A549 (cell line): ENCODE data around the gene SUPT5H. TPM values are rescaled to one million over a fixed set of nuclear protein-coding genes. Genes with fewer than 3 reads are reported as not detected.

Experiments used
- ATAC-seq, 2 experiments: fragments of 200-7000 bp in 1 of 2; fragments of >200 bp in 1 of 2; cut with Nextera tagmentation in 1 of 2; cut with Tn5 transposase in 1 of 2; 3 replicates each; pipeline versions ENCODE4 v1.8.0 to v1.9.1; 2018 to 2020; ENCODE audit warnings: mild to moderate bottlenecking in 1 of 2, moderate library complexity in 1 of 2
- CTCF ChIA-PET: fragments of 300-600 bp; sonication (Branson Sonifier 250); formaldehyde crosslinking; extraction: SDS; loops from one replicate; lab custom pipeline; 2021; ENCODE audit warnings: antibody characterized with exemption, inconsistent platforms; lab: Yijun Ruan, JAX
- POLR2A ChIA-PET: fragments of 350-600 bp; formaldehyde crosslinking; extraction: SDS; loops from one replicate; lab custom pipeline; 2021; ENCODE audit warnings: antibody characterized with exemption, inconsistent platforms; lab: Yijun Ruan, JAX
- DNase-seq, 2 experiments: peaks; one replicate each; pipeline versions ENCODE4 v3.0.0 to v3.0.0-alpha.2; 2011 to 2016; ENCODE audit warnings: low read depth in 1 of 2, low spot score in 1 of 2
- FAIRE-seq: peaks from 2 replicates; lab custom pipeline; 2011; peaks lifted over from hg19 to GRCh38; lab: Jason Lieb, UNC
- H3K27ac ChIP-seq, 2 experiments: fragments of >200 bp; sonication (Bioruptor Twin); formaldehyde crosslinking; 3 replicates each; pipeline ENCODE4 v1.5.1; 2016 to 2017
- H3K4me1 ChIP-seq: fragments of >200 bp; sonication (Bioruptor Twin); formaldehyde crosslinking; 3 replicates; pipeline ENCODE4 v1.6.1; 2016
- H3K4me2 ChIP-seq: fragments of >200 bp; sonication (Bioruptor Twin); formaldehyde crosslinking; 3 replicates; pipeline ENCODE4 v1.6.1; 2016
- H3K4me3 ChIP-seq: fragments of >200 bp; sonication (Bioruptor Twin); formaldehyde crosslinking; 3 replicates; pipeline ENCODE4 v1.5.1; 2016
- H3K9me3 ChIP-seq: fragments of >200 bp; sonication (Bioruptor Twin); formaldehyde crosslinking; 3 replicates; pipeline ENCODE4 v1.6.1; 2016
- CBX2 ChIP-seq: fragments of 200-600 bp; sonication (generic); IDR thresholded peaks from 2 replicates; pipeline ENCODE4 v1.6.1; 2016; ENCODE audit warnings: low read depth, mild to moderate bottlenecking, borderline replicate concordance
- CEBPB ChIP-seq, 2 experiments: fragments of >200 bp in 1 of 2; sonication (Bioruptor Twin) in 1 of 2; formaldehyde crosslinking in 1 of 2; IDR thresholded peaks; 2 replicates each; pipeline ENCODE4 v1.6.1; 2012 to 2016
- EHF ChIP-seq: fragments of 250-450 bp; sonication (Bioruptor Pico); IDR thresholded peaks from 2 replicates; pipeline ENCODE4 v1.5.0; 2020; ENCODE audit warnings: mild to moderate bottlenecking
- ESRRA ChIP-seq: fragments of 150-350 bp; IDR thresholded peaks from 2 replicates; pipeline ENCODE4 v1.6.1; 2014; ENCODE audit warnings: mild to moderate bottlenecking, low read length, borderline replicate concordance
- HEYL ChIP-seq: fragments of 250-450 bp; sonication (Bioruptor Pico); IDR thresholded peaks from 2 replicates; pipeline ENCODE4 v1.8.0; 2021; ENCODE audit warnings: mild to moderate bottlenecking, moderate library complexity
- HMGXB4 ChIP-seq: fragments of 250-450 bp; sonication (Bioruptor Pico); IDR thresholded peaks from 2 replicates; pipeline ENCODE4 v1.5.0; 2021; ENCODE audit warnings: mild to moderate bottlenecking, moderate library complexity, borderline replicate concordance
- HOXB13 ChIP-seq: fragments of 250-450 bp; sonication (Bioruptor Pico); IDR thresholded peaks from 2 replicates; pipeline ENCODE4 v1.5.0; 2020; ENCODE audit warnings: low read depth, mild to moderate bottlenecking, moderate library complexity
- KDM1A ChIP-seq: fragments of 200-600 bp; sonication (generic); IDR thresholded peaks from 2 replicates; pipeline ENCODE4 v1.6.1; 2016; ENCODE audit warnings: low read depth, mild to moderate bottlenecking
- KDM5A ChIP-seq: fragments of 200-600 bp; sonication (generic); IDR thresholded peaks from 2 replicates; pipeline ENCODE4 v1.6.1; 2016; ENCODE audit warnings: antibody characterized with exemption, mild to moderate bottlenecking
- MAFK ChIP-seq: fragments of 450-650 bp; IDR thresholded peaks from 2 replicates; pipeline ENCODE4 v1.6.1; 2014; ENCODE audit not compliant: partially characterized antibody
- MAZ ChIP-seq: fragments of 150-350 bp; IDR thresholded peaks from 2 replicates; pipeline ENCODE4 v1.6.1; 2014; ENCODE audit warnings: antibody characterized with exemption, low read depth, low read length, borderline replicate concordance
- MYC ChIP-seq: IDR thresholded peaks from 2 replicates; pipeline ENCODE4 v1.6.1; 2012; ENCODE audit warnings: mild to moderate bottlenecking, inconsistent platforms, low read length, improper control_type of control experiment, borderline replicate concordance
- NPAS2 ChIP-seq: fragments of 250-450 bp; sonication (Bioruptor Pico); IDR thresholded peaks from 2 replicates; pipeline ENCODE4 v1.8.0; 2022; ENCODE audit warnings: mild to moderate bottlenecking, moderate library complexity, borderline replicate concordance
- NR3C1 ChIP-seq: fragments of >200 bp; sonication (Bioruptor Twin); formaldehyde crosslinking; IDR thresholded peaks from 3 replicates; pipeline ENCODE4 v1.6.1; 2017
- PBX3 ChIP-seq: IDR thresholded peaks from 2 replicates; pipeline ENCODE4 v1.6.1; 2012
- RAD21 ChIP-seq, 2 experiments: fragments of >200 bp in 1 of 2; sonication (Bioruptor Twin) in 1 of 2; formaldehyde crosslinking in 1 of 2; IDR thresholded peaks in 1 of 2; conservative IDR thresholded peaks in 1 of 2; 2 replicates in 1 of 2; 3 replicates in 1 of 2; pipeline ENCODE4 v1.6.1; 2012 to 2018; ENCODE audit warnings: inconsistent platforms in 1 of 2
- RCOR1 ChIP-seq: fragments of 150-350 bp; IDR thresholded peaks from 2 replicates; pipeline ENCODE4 v1.6.1; 2014; ENCODE audit warnings: antibody characterized with exemption, low read length, low read depth
- RNF2 ChIP-seq: fragments of 200-600 bp; sonication (generic); IDR thresholded peaks from 2 replicates; pipeline ENCODE4 v1.6.1; 2016; ENCODE audit warnings: low read depth, mild to moderate bottlenecking, antibody characterized with exemption, moderate library complexity, borderline replicate concordance
- SMC3 ChIP-seq: fragments of >200 bp; sonication (Bioruptor Twin); formaldehyde crosslinking; IDR thresholded peaks from 3 replicates; pipeline ENCODE4 v1.6.1; 2018; ENCODE audit warnings: inconsistent platforms
- SREBF2 ChIP-seq: fragments of 450-650 bp; IDR thresholded peaks from 2 replicates; pipeline ENCODE4 v1.6.1; 2014; ENCODE audit warnings: mild to moderate bottlenecking, moderate library complexity
- TFCP2L1 ChIP-seq: fragments of 250-450 bp; sonication (Bioruptor Pico); IDR thresholded peaks from 2 replicates; pipeline ENCODE4 v1.5.0; 2021; ENCODE audit warnings: mild to moderate bottlenecking
- ZNF302 ChIP-seq: fragments of 250-450 bp; sonication (Bioruptor Pico); IDR thresholded peaks from 2 replicates; pipeline ENCODE4 v1.9.0; 2021; ENCODE audit warnings: inconsistent platforms, mild to moderate bottlenecking, moderate library complexity
- WGBS: methylation state at CpG from one replicate; pipeline ENCODE4 v1.1.6; 2017; ENCODE audit errors: missing lambda C conversion rate; 5-methylcytosine and 5-hydroxymethylcytosine counted together
- polyA plus RNA-seq, 4 experiments: library from polyadenylated mRNA; depleted of rRNA in 3 of 4; stranded (reverse); fragments of >200 nt; fragmentation: RNase III in 1 of 4; extraction: RNeasy Plus Mini Kit Qiagen cat#74134 plus additional on column Dnase treatment in 1 of 4; gene quantifications; 2 replicates in 3 of 4; 3 replicates in 1 of 4; pipeline ENCODE4 v1.2.3, GENCODE V29; 2011 to 2017
- TF ChIP-seq, protein P1 (sequence below): fragments of >200 bp; sonication (Bioruptor Twin); formaldehyde crosslinking; IDR thresholded peaks from 3 replicates; pipeline ENCODE4 v1.5.1; 2016
- TF ChIP-seq, protein P2 (sequence below): IDR thresholded peaks from 2 replicates; pipeline ENCODE4 v1.6.1; 2012; ENCODE audit warnings: low read depth, borderline replicate concordance

Gene SUPT5H
- polyA plus RNA-seq, 2 of the 4 experiments (the other 2 are of a cell fraction): 186 to 222 TPM

DNA sequence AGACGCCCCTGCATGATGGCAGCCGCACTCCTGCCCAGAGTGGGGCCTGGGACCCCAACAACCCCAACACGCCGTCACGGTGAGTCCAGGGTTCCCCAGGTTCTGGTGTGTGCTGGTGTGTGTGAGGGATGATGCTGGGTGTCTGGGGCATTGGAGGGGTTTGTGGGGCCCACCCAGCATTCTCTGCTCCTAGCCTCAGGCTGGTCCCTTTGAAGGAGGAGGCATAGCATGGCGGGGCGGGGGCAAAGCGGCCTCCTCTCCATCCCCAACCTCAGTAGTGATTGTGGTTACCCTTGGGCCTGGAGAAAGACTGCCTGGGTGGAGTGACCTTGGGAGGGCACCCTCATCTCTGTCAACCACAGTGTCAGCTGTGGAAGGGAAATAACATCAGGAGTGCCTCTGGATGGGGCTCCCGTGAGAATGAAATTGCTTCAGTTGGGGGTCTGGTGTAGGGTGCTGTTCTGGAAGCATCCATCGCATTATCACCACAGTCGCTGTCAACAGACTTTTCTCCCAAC, 28.1 kb downstream of the SUPT5H start:
- TF ChIP-seq KDM1A (no peak), KDM5A (no peak), CBX2 (no peak), NPAS2 (no peak), NR3C1 (no peak), TFCP2L1 (CRISPR knock-in tag) (no peak), HOXB13 (CRISPR knock-in tag) (no peak), RAD21 (conservative IDR thresholded peaks at IDR 0.05 in 1 of 2, IDR thresholded peaks at IDR 0.05 in 1 of 2) (no peak), MYC (no peak), PBX3 (no peak), CEBPB (IDR thresholded peaks at IDR 0.05) (no peak), ZNF302 (CRISPR knock-in tag) (no peak), MAFK (no peak), HMGXB4 (CRISPR knock-in tag) (no peak), HEYL (CRISPR knock-in tag) (no peak), MAZ (no peak), RNF2 (no peak), EHF (no peak), SREBF2 (no peak)
- TF ChIP-seq, protein P1, sequence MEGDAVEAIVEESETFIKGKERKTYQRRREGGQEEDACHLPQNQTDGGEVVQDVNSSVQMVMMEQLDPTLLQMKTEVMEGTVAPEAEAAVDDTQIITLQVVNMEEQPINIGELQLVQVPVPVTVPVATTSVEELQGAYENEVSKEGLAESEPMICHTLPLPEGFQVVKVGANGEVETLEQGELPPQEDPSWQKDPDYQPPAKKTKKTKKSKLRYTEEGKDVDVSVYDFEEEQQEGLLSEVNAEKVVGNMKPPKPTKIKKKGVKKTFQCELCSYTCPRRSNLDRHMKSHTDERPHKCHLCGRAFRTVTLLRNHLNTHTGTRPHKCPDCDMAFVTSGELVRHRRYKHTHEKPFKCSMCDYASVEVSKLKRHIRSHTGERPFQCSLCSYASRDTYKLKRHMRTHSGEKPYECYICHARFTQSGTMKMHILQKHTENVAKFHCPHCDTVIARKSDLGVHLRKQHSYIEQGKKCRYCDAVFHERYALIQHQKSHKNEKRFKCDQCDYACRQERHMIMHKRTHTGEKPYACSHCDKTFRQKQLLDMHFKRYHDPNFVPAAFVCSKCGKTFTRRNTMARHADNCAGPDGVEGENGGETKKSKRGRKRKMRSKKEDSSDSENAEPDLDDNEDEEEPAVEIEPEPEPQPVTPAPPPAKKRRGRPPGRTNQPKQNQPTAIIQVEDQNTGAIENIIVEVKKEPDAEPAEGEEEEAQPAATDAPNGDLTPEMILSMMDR: no peak
- WGBS: 84% methylated on average over 11 of the region's 11 CpGs
- ChIA-PET POLR2A (interaction anchor here (1.6 kb wide), 1 partner anchor 38 kb away, joined by 13 read pairs; the partner anchor contains the start of gene RPS16), CTCF (interaction anchor here (0.6 to 21.9 kb wide), 24 partner anchors 10 to 1322 kb away, joined by 3 to 305 read pairs (median 14); partner anchors contain the start of genes DLL3, EID2, EID2B and PLEKHG2)
- H3K4me2 ChIP-seq: no peak overlapping the region
- no peak overlapping the region for H3K27ac ChIP-seq
- no peak for DNase-seq
- no peak overlapping the region for H3K4me3 ChIP-seq
- H3K9me3 ChIP-seq: no peaks in the 10 kb centered on the region
- no peak for FAIRE-seq
- peak; percentile 1 to 3; a peak in 3 of 6 replicates for ATAC-seq
- peaks cover 20% of the 10 kb centered on the region for H3K4me1 ChIP-seq

GRCh38 chr19:39474139-39474620, 28.8 kb downstream of the SUPT5H start:
- POLR2A ChIA-PET: interaction anchor here (1.6 kb wide), 1 partner anchor 38 kb away, joined by 13 read pairs; the partner anchor contains the start of gene RPS16

More at GRCh38 chr19:39474139-39474620, 28.8 kb downstream of the SUPT5H start:
- Histone ChIP-seq H3K4me3 (no peak overlapping the region), H3K27ac (no peak overlapping the region), H3K4me2 (no peak overlapping the region), H3K9me3 (no peaks in the 10 kb centered on the region), H3K4me1 (peaks cover 13% of the 10 kb centered on the region)
- WGBS: 50% methylated on average over 9 of the region's 9 CpGs
- FAIRE-seq (peak; percentile 49), DNase-seq (peak; percentile 64 to 89), ATAC-seq (peak; percentile 58 to 87; a peak in 5 of 6 replicates)
- TF ChIP-seq MYC (no peak), RCOR1 (no peak), ESRRA (no peak), RAD21 (conservative IDR thresholded peaks at IDR 0.05 in 1 of 2, IDR thresholded peaks at IDR 0.05 in 1 of 2) (peak; percentile 61 to 69; a peak in 4 of 5 replicates), SMC3 (peak; percentile 90)
- TF ChIP-seq, protein P1: peak; percentile 97
- TF ChIP-seq, protein P2, sequence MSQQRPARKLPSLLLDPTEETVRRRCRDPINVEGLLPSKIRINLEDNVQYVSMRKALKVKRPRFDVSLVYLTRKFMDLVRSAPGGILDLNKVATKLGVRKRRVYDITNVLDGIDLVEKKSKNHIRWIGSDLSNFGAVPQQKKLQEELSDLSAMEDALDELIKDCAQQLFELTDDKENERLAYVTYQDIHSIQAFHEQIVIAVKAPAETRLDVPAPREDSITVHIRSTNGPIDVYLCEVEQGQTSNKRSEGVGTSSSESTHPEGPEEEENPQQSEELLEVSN: no peak
- CTCF ChIA-PET: interaction anchor here (0.6 to 21.9 kb wide), 33 partner anchors 11 to 1321 kb away, joined by 3 to 305 read pairs (median 5); partner anchors contain the start of genes DLL3, EID2, EID2B and PLEKHG2
